HG02763 (cell line): Measurements from ENCODE around the gene SFTPB.

Source experiments
- ATAC-seq: cut with Tn5 transposase; IDR thresholded peaks from one replicate; pipeline ENCODE4 v1.9.1; 2021; ENCODE audit warnings: mild to moderate bottlenecking, moderate library complexity; ENCODE audit not compliant: unreplicated experiment

SFTPB gene

DNA sequence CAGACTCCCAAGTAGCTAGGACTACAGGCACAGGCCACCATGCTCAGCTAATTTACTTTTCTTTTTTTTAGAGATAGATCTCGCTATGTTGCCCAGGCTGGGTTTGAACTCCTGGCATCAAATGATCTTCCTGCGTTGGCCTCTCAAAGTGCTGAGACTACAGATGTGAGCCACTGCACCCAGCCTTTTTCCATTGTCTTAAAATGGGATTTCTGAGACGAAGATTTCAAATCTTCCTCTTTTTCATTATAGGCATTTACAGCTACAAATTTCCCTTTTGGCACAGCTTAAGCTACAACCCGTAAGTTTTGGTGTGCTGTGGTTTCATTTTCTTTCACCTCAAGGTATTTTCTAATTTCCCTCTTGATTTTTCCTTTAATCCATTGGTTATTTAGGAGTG is 34.8 kb upstream of the SFTPB start:
- ATAC-seq, result no peak

DNA sequence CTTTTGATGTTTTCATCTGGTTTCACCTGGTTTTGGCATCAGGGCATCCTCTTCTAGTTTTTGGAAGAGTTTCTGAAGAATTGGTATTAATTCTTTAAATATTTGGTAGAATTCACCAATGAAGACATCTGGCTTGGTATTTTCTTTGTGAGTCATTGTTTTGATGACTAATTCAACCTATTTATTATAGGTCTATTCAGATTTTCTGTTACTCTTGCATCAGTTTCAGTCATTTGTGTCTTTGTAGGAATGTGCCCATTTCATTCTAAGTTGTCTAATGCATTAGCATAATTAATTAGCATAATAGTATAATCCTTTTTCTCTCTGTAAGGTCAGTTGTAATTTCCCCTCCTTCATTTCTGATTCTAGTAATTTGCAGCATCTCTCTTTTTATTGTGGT is 34.2 kb upstream of the SFTPB start:
- ATAC-seq, result no peak

DNA sequence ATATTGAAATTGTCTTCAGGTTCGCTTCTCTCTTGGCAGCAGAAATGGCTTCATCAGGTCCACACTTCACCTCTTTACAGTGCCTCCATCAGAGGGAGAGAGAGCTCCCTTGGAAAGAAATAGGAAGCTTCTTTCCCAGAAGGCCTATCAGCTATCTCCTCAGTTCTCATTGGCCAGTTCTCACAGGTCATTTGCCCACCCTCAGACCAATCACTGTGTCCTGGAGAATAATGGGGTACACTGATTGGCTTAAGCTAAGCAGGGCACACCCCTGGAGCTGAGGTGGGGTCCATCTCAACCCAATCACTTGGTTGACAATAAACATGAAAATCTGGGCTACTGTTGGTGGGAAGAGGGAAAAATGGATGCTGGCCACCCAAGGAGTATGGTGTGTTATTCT is 31.3 kb upstream of the SFTPB start:
- no peak for ATAC-seq

DNA sequence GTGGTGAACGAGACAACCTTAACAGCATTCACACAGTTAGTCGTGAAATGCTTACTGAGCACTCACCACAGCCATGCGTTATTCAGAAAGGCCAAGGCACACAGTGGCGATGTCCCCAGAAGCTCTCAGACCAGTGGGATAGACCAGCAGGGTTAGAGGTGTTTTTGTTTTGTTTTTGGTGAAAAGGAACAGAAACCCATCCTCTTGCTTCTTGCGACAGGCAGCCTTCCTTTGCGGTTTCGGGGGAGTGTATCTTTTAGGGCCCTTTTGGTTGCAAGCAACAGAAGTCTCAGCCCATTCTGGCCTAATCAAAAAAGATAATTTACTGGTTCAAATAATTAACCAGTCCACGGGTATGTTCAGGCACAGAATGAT is 30.9 kb upstream of the SFTPB start:
- no peak for ATAC-seq

DNA sequence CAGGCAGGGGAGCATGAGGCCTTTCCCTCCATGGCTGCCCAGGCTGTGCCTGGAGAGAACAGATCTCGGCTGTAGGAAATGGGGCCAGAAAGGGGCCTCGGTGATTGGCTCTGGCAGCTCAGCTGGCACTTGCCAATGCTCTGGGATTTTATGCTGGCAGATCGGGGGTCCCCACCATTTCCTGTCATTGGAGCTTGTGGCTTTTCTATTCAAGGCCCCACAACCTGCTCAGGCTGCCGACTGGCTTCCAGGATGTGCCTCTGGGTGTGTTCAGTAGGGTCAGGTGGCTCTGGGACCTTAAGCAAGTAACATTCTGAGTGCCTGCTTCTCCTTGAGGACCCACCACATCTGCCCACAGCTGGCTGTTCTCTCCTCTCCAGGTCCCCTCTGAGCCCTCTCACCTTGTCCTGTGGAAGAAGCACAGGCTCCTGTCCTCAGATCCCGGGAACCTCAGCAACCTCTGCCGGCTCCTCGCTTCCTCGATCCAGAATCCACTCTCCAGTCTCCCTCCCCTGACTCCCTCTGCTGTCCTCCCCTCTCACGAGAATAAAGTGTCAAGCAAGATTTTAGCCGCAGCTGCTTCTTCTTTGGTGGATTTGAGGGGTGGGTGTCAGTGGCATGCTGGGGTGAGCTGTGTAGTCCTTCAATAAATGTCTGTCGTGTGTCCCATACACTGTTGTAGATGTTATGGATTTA is 30.3 kb upstream of the SFTPB start:
- no peak for ATAC-seq

DNA sequence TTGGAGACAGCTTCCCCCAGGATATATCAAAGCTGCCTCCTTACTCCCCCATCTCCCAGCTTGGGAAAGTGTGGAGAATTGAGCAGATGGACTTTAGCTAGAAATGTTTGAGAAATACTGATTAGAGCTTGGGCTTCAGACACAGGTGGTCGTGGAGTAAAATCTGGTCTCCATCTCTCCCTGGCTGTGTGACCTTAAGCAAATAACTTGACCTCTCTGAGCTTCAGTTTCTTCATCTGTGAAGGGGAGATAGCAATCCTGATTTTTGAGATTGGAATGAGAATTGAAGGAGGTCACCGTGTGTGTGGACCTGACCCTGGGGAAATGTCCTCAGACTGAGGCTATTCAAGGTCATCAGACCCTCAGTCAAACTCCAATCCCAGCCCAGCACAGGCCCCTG is 29.7 kb upstream of the SFTPB start:
- ATAC-seq, result no peak

DNA sequence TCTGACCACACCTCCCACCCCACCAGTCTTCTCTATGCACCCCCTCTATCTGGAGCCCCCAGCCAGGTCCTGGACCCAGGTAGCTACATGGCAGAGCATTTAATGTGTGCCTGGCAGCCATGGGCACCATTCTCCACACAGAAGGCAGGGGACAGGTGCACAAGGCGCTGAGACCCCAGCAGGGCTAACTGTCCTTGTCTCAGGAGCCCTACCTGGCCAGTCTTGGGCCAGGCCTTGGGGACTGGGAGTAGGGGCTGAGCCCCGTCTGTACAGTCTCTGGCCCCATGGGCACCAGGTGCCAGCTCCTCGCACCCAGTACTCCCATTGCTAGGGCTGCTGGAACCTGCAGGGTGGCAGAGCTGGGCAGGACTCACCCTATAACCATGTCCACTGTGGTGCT is 29.1 kb upstream of the SFTPB start:
- ATAC-seq, result no peak

DNA sequence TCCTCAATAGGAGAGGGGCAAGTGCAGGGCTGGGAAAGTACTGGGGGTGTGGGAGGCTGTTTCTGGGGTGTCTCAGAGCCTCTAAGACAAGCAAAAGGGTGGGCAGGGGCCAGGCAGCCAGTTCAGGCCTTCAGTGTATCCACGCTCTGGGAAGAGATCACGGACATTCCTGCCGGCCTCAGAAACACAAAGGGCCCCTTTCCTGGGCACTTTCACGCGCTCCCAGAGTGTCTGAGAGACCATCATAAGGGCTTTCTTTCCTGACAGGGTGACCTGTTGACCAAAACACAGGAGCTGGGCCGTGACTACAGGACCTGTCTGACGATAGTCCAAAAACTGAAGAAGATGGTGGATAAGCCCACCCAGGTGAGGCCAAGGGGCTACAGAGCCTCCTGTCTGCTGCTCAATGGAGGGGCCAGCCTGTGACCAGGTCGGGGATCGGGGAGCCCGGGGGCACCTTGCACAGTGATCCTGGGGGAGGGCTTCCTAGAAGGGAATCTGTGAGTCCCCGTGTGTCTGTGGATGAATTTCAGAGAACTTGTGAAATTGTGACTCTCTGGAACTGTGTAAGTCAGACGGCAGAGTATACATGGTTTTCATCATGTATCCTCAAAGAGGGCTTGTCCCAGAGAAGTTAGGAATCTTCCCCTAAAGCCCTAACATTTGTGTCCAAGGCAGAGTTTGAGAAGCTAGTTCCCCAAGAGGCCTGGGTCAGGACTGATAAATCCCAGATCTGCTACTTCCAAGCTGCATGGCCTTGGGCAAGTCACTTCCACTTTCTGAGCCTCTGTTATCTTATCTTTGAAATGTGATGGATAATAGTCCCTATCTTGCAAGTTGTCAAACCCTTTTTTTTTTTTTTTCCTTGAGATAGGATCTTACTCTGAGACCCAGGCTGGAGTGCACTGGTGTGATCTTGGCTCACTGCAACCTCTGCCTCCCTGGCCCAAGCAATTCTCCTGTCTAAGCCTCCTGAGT is 28.0 kb upstream of the SFTPB start:
- ATAC-seq, result no peak

DNA sequence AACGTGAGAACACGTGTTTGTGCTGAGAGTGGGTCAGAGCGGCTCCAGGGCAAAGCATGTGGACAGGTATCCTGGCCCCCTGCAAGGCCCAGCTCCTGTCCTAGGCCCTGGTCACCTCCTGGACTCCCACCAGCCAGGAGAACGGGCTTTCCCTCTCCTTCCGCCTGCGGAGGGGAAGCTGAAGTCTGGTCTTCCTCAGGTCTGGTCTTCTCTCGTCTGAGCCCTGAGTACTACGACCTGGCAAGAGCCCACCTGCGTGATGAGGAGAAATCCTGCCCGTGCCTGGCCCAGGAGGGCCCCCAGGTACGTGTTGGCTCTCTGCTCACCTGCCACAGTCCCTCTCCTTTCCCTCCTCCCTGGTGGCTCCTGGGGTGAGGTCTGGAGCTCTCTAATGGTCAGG is 27.1 kb upstream of the SFTPB start:
- no peak for ATAC-seq

DNA sequence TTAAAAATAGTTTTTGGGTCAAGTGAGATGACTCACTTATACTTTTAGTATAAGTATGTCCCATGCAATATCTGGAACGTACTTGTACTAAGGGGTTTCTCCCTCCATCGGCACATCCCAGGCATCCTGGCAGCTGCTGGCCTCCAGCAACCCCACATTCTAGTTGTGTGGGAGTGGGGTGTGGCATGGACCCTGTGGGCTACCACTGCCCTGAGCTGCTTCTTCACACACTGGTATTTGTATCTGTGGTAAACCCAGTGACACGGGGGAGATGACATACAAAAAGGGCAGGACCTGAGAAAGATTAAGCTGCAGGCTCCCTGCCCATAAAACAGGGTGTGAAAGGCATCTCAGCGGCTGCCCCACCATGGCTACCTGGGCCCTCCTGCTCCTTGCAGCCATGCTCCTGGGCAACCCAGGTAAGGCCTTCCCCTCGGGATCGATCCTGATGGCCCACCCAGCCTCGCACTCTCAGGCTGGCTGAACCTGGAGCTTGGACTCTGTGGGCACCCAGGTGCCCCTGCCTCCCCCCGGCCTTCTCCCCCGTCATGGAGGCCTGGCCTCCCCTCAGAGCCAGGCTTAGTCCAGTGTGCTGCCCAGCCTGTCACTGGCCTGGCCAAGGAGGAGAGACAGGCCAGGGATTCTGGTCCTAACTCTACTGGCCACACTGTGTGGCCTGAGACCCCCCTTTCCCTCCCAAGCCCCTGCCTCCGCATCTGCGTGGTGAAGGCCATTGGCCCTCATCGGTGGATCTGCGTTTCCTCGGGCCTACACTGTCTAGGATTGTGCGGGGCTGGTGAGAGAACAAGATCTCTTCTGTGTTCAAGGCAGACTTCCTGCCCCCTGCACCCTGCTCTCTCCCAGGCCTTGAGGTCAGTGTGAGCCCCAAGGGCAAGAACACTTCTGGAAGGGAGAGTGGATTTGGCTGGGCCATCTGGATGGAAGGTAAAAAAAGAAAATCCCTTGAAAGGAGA is 26.3 kb upstream of the SFTPB start, which contains the start of gene GNLY:
TSS of gene GNLY (plus strand) at position 307 of the 974 bp plus-strand sequence. CDS start at position 368, 61 bp downstream.
- ATAC-seq, result no peak

DNA sequence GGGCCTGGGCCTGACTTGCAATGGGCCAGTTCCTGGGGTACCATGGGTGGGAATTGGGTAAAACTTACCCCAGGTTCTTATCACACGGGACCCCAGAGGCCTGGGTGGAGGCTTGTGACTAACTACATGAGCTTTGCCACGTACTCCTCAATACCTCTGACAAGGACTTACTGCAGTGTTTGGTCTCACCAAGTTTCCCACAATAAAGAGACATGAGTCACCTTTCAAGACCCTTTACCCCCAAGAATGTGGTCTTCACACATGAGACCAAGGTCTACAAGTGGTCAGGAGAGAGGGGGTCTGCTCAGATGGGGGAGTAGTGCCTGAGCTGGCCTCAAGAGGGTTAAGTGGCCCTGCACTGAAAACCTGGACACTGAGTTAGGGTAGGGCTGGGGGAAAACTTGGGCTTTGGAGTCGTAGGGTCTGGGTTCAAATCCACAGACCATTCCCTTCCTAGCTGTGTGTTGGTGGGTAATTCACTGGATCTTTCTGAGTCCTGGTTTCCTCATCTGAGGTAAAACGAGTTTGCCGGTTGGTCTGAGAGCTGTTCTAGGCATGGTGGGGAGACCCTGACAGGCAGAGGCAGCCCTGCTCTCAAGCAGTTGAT is 24.1 kb upstream of the SFTPB start:
- ATAC-seq, result no peak

DNA sequence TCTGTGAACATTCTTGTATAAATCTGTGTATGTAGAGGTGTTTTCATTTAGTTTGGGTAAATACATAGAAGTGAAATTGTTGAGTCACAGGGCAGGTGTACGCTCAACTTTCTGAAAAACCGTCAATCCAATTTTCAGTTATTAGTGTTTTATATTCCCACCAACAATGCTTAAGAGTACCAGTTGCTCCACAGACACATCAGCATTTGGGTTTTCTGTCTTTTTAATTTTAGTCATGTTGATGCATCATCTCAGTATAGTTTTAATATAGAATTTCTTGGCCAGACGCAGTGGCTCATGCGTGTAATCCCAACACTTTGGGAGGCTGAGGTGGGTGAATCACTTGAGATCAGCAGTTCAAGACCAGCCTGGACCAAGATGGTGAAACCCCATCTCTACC is 22.9 kb upstream of the SFTPB start:
- no peak for ATAC-seq

DNA sequence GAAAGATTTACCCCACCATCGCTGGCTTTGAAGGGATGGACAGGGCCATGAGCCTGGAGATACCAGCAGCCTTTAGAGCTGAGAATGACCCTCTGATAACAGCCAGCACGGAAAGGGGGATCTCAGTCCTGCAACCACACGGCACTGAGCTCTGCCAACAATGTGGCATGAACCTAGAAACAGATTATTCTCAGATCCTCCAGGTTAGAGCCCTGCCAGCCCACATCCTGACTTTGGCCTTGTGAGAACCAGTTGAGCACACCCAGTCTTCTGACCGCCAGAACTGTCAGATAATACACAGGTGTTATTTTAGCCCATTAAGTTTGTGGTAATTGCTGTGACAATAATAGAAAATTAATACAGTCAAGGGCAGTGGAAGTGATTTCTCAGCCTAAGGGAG is 16.8 kb upstream of the SFTPB start:
- ATAC-seq, result no peak

DNA sequence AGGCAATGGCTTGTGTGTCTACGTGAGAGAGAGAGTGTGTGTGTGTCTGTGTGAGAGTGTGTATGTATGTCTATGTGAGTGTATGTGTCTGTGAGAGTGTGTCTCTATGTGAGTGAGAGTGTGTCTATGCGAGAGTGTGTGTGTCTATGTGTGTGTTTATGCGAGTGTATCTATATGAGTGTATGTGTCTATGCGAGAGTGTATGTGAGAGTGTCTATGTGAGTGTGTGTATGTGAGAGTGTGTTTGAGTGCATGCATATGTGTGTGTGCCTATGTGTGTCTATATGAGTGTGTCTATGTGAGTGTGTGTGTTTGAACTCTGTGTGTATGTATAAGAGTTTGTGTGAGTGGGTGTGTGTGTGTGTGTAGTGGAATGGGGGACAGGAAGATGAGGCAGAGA is 16.4 kb upstream of the SFTPB start:
- ATAC-seq, result no peak

DNA sequence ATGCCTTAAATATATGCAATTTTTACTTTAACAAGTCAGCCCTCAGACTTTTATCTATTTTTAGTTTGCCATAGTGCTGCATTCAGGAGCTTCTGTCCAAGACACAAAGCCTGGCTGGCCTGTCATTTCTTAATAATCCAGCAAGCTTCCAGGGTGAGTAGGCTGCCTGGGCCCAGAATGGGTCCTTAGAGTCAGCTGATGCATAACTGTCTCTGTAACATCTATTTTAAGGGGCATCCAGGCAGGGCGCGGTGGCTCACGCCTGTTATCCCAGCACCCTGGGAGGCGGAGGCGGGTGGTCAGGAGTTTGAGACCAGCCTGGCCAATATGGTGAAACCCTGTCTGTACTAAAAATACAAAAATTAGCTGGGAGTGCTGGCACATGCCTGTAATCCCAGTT is 14.4 kb upstream of the SFTPB start:
- no peak for ATAC-seq

DNA sequence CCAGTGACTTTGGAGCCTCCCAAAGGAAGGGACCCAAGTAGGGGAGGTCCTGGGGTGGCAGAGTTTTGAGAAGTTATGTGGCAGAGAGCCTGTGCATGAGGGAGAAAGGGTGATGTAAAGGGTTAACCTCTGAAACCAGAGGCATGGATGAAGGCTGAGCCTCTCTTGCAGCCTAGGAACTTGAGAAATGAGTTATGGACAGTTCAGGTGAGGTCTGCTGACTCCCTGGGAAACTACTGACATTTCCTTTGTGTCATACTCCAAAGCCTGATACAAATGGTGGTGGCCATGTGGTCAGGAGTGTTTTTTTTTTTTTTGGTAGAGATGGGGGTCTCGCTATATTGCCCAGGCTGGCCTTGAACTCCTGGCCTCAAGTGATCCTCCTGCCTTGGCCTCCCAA is 13.8 kb upstream of the SFTPB start:
- ATAC-seq, result no peak

DNA sequence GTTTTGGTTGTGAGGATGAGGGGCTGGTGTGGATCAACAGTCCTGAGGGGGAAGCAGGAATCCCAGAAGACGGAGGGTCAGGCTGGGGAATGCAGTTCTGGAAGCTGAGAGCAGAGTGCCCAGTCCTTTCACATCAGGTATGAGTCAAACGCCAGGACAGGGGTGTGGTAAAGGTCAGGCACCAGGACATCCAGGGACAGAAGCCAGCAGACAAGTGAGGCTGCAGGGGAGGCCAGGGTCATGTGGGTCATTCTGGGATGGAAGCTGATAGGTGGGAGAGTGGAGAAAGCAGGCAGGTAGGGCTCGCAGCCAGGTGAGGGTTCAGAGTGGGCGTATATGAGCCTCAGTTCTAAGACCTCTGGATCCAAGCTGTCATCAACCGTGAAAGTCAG is 13.4 kb upstream of the SFTPB start:
- no peak for ATAC-seq

DNA sequence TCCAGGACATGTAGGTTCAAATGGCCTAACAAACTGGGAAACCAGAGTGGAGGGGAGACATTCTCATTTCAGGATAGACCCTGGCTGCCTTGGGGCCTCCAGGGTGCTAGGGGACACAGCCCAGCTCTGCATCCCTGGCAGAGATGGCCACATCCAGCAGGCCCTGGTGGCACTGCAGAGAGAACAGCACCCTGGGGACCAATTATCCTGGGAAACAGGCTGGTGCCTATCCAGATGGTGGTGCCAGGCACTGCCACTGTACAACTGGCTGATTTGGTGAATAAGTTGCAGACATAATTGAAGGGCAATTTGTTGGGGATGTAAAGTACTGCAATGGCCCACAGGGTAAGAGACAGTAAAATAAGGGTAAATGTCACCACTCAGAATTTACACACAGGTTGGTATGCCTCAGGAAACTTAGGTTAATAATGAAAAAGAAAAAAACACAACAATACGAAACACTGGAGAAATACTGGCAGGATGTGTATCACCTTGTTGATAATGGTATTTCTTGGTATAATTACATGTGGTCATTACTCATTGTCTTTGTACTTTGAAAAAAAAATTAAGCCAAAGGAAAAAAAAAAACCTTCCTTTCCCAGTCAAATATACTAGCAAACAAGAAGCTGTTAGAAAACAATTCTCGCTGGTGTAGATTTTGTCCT is 12.8 kb upstream of the SFTPB start:
- no peak for ATAC-seq

DNA sequence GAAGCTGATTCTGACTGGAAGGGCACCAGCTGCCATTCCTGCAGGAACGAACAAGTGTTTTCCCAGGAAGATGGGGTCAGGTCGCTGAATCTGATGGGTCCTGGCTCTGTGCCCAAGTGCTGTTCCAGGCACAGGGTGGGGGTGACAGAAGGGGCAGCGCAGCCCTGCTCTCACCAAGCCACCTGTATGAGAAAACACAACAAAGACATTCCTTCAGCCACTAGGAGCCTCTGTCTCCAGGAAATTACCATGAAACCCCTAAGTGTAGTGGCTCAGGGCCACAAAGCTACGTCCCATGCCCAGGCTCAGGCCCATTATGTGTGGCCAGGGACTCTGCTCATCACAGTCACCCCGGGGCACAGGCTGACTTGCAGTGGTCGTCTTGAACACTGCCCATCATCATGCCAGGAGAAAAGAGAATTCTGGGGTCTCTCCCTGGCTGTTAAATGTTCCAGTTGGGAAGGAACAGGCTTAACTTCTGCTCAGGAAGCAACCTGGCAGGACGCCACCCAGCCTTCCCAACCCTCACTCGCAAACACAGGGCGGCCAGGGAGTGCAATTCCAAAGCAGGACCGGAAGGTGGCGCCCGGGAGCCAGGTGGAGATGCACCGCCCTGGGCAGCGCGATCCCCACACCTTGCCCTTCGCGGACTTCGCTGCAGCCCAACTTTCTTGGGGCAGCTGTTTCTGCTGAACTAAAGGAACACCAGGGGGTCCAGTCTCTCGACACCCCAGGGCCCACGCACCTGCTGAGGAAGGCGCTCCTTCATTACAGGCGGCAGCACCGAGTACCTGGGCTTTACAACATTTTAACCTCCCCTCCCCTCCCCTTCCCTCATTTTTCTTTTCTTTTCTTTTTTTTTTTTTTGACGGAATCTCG is 11.0 kb upstream of the SFTPB start:
- ATAC-seq, result peak; percentile 60
